Thyroid gland (tissue), 4 donors: Measurements from ENCODE around the gene FKBP5.

Experiments used
- POLR2A ChIP-seq, 2 donors: fragments of 450-650 bp; IDR thresholded peaks; one replicate each; pipeline ENCODE4 v1.6.1; 2017; ENCODE audit warnings: antibody characterized with exemption in 2 of 2, mild to moderate bottlenecking in 2 of 2, moderate library complexity in 1 of 2
- TF ChIP-seq, protein P1 (sequence below), 6 experiments: fragments of 200-600 bp in 3 of 6; fragments of 450-650 bp in 3 of 6; sonication (generic) in 3 of 6; IDR thresholded peaks; one replicate each; pipeline ENCODE4 v1.5.1; 2016 to 2019; ENCODE audit warnings: antibody characterized with exemption in 6 of 6, mild to moderate bottlenecking in 2 of 6, inconsistent platforms in 1 of 6, moderate library complexity in 1 of 6

- no peak for TF ChIP-seq POLR2A (IDR thresholded peaks at IDR 0.05)
- TF ChIP-seq, protein P1, sequence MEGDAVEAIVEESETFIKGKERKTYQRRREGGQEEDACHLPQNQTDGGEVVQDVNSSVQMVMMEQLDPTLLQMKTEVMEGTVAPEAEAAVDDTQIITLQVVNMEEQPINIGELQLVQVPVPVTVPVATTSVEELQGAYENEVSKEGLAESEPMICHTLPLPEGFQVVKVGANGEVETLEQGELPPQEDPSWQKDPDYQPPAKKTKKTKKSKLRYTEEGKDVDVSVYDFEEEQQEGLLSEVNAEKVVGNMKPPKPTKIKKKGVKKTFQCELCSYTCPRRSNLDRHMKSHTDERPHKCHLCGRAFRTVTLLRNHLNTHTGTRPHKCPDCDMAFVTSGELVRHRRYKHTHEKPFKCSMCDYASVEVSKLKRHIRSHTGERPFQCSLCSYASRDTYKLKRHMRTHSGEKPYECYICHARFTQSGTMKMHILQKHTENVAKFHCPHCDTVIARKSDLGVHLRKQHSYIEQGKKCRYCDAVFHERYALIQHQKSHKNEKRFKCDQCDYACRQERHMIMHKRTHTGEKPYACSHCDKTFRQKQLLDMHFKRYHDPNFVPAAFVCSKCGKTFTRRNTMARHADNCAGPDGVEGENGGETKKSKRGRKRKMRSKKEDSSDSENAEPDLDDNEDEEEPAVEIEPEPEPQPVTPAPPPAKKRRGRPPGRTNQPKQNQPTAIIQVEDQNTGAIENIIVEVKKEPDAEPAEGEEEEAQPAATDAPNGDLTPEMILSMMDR (IDR thresholded peaks at IDR 0.05): no peak
Measured at GRCh38 chr6:35694462-35694861, 5.7 kb upstream of the FKBP5 start.
